Trophoblast cell (in vitro differentiated cells and primary cell): Measurements from ENCODE around the gene NEMP1.

Experiments
- DNase-seq, 2 donors: peaks; one replicate each; pipeline ENCODE4 v3.0.0-alpha.2; 2016
- H2AFZ ChIP-seq: 2 replicates; pipeline ENCODE4 v1.6.1; 2013; ENCODE audit warnings: low read length, moderate library complexity, mild to moderate bottlenecking; ENCODE audit not compliant: insufficient read depth, poor library complexity
- H2AK5ac ChIP-seq: 2 replicates; pipeline ENCODE4 v1.6.1; 2013; ENCODE audit warnings: mild to moderate bottlenecking, low read length
- H2BK120ac ChIP-seq: 2 replicates; pipeline ENCODE4 v1.6.1; 2013; ENCODE audit warnings: low read length, mild to moderate bottlenecking, moderate library complexity; ENCODE audit not compliant: insufficient read depth, poor library complexity
- H2BK12ac ChIP-seq: 2 replicates; pipeline ENCODE4 v1.6.1; 2013; ENCODE audit warnings: mild to moderate bottlenecking, low read length, moderate library complexity
- H2BK5ac ChIP-seq: 2 replicates; pipeline ENCODE4 v1.6.1; 2013; ENCODE audit warnings: low read length, low read depth, moderate library complexity, mild to moderate bottlenecking; ENCODE audit not compliant: poor library complexity
- H3K14ac ChIP-seq: 2 replicates; pipeline ENCODE4 v1.6.1; 2013; ENCODE audit warnings: mild to moderate bottlenecking, low read length
- H3K18ac ChIP-seq: 2 replicates; pipeline ENCODE4 v1.6.1; 2013; ENCODE audit warnings: mild to moderate bottlenecking, low read length
- H3K23ac ChIP-seq: 2 replicates; pipeline ENCODE4 v1.6.1; 2013; ENCODE audit warnings: low read length
- H3K27ac ChIP-seq: 2 replicates; pipeline ENCODE4 v1.5.1; 2013; ENCODE audit warnings: low read depth, mild to moderate bottlenecking, inconsistent platforms, low read length, moderate library complexity
- H3K27me3 ChIP-seq: 2 replicates; pipeline ENCODE4 v1.6.1; 2013; ENCODE audit warnings: inconsistent platforms, mild to moderate bottlenecking, low read length, moderate library complexity; ENCODE audit not compliant: insufficient read depth
- H3K36me3 ChIP-seq, 2 experiments: 1 replicate in 1 of 2; 2 replicates in 1 of 2; pipeline ENCODE4 v1.6.1; 2013; ENCODE audit warnings: low read length in 2 of 2, mild to moderate bottlenecking in 2 of 2, moderate library complexity in 1 of 2; ENCODE audit not compliant: insufficient read depth in 2 of 2, control insufficient read depth in 1 of 2
- H3K4ac ChIP-seq: 2 replicates; pipeline ENCODE4 v1.6.1; 2013; ENCODE audit warnings: low read depth, mild to moderate bottlenecking, low read length, moderate library complexity
- H3K4me1 ChIP-seq, 2 experiments: 1 replicate in 1 of 2; 2 replicates in 1 of 2; pipeline ENCODE4 v1.6.1; 2013; ENCODE audit warnings: low read length in 2 of 2, mild to moderate bottlenecking in 2 of 2, moderate library complexity in 1 of 2; ENCODE audit not compliant: insufficient read depth in 2 of 2, control insufficient read depth in 1 of 2
- H3K4me2 ChIP-seq: 2 replicates; pipeline ENCODE4 v1.6.1; 2013; ENCODE audit warnings: inconsistent platforms, mild to moderate bottlenecking, low read length, moderate library complexity
- H3K4me3 ChIP-seq: 2 replicates; pipeline ENCODE4 v1.5.1; 2013; ENCODE audit warnings: mild to moderate bottlenecking, low read depth, low read length, inconsistent platforms
- H3K79me1 ChIP-seq: one replicate; pipeline ENCODE4 v1.6.1; 2013; ENCODE audit warnings: low read length
- H3K79me2 ChIP-seq: 2 replicates; pipeline ENCODE4 v1.6.1; 2013; ENCODE audit warnings: low read length, mild to moderate bottlenecking; ENCODE audit not compliant: control insufficient read depth, insufficient read depth, poor library complexity
- H3K9ac ChIP-seq: 2 replicates; pipeline ENCODE4 v1.6.1; 2013; ENCODE audit warnings: mild to moderate bottlenecking, low read length
- H3K9me3 ChIP-seq: 2 replicates; pipeline ENCODE4 v1.6.1; 2013; ENCODE audit warnings: low read depth, mild to moderate bottlenecking, control low read depth, inconsistent platforms, low read length; ENCODE audit not compliant: insufficient read depth
- H4K12ac ChIP-seq: 2 replicates; pipeline ENCODE4 v1.6.1; 2013; ENCODE audit warnings: low read depth, mild to moderate bottlenecking, low read length, moderate library complexity
- H4K8ac ChIP-seq: 2 replicates; pipeline ENCODE4 v1.6.1; 2013; ENCODE audit warnings: low read depth, mild to moderate bottlenecking, low read length, moderate library complexity
- H4K91ac ChIP-seq: one replicate; pipeline ENCODE4 v1.6.1; 2013; ENCODE audit warnings: low read depth, mild to moderate bottlenecking, low read length, moderate library complexity
- WGBS: extraction: QIAGEN DNeasy Blood & Tissue Kit; methylation state at CpG from one replicate; pipeline ENCODE4 v1.1.7; 2013; ENCODE audit warnings: missing lambda C conversion rate; ENCODE audit not compliant: insufficient read length, insufficient coverage; ENCODE audit errors: extremely low coverage; 5-methylcytosine and 5-hydroxymethylcytosine counted together

Gene NEMP1

GRCh38 chr12:57089271-57090245 lies 11.0 kb upstream of the NEMP1 start:
- H3K27me3 ChIP-seq: no peaks in the 10 kb centered on the region
- peaks cover 33 to 34% of the 10 kb centered on the region in 2 experiments for H3K36me3 ChIP-seq
- no peaks in the 10 kb centered on the region for H3K9me3 ChIP-seq
- peak overlapping the region; percentile 88 for H2BK5ac ChIP-seq
- WGBS: no CpG with 5 or more reads among the region's 45 CpGs
- H2BK12ac ChIP-seq: peak overlapping the region; percentile 37
- H4K8ac ChIP-seq: peak overlapping the region; percentile 70
- H4K12ac ChIP-seq: peak overlapping the region; percentile 82
- peaks cover 31% of the 10 kb centered on the region for H3K79me1 ChIP-seq
- peak overlapping the region; percentile 74 for H3K4me2 ChIP-seq
- no peak overlapping the region for H3K23ac ChIP-seq
- H2AFZ ChIP-seq: peak overlapping the region; percentile 32
- peak overlapping the region; percentile 83 for H3K9ac ChIP-seq
- H3K27ac ChIP-seq: peak overlapping the region; percentile 92
- H3K79me2 ChIP-seq: peaks cover 27% of the 10 kb centered on the region
- H3K4me1 ChIP-seq: peaks cover 24 to 28% of the 10 kb centered on the region in 2 experiments
- peak overlapping the region; percentile 95 for H3K14ac ChIP-seq
- H2BK120ac ChIP-seq: peak overlapping the region; percentile 78
- H3K4me3 ChIP-seq: peak overlapping the region; percentile 82
- H4K91ac ChIP-seq: peak overlapping the region; percentile 86
- H2AK5ac ChIP-seq: peak overlapping the region; percentile 97
- peak overlapping the region; percentile 97 for H3K18ac ChIP-seq
- peak overlapping the region; percentile 99 for H3K4ac ChIP-seq
- DNase-seq: peak; percentile 58 to 69

GRCh38 chr12:57088354-57089270 lies 10.0 kb upstream of the NEMP1 start, which contains the start of gene NAB2:
NAB2 (plus strand) TSS chr12:57089114; CDS start chr12:57089272, 158 bp downstream.
- H3K9ac ChIP-seq: peak within 1 kb of the TSS; percentile 83
- peak within 1 kb of the TSS; percentile 97 for H2AK5ac ChIP-seq
- H4K8ac ChIP-seq: peak within 1 kb of the TSS; percentile 91
- H3K79me1 ChIP-seq: peaks cover 26% of the 10 kb centered on the region
- peak within 1 kb of the TSS; percentile 91 for H4K12ac ChIP-seq
- H3K4me2 ChIP-seq: peak within 1 kb of the TSS; percentile 74
- peak within 1 kb of the TSS; percentile 82 for H3K4me3 ChIP-seq
- peak; percentile 88 to 90 for DNase-seq
- WGBS: no CpG with 5 or more reads among the region's 91 CpGs
- H2AFZ ChIP-seq: peak within 1 kb of the TSS; percentile 60
- H3K79me2 ChIP-seq: peaks cover 27% of the 10 kb centered on the region
- peak within 1 kb of the TSS; percentile 99 for H3K4ac ChIP-seq
- peak within 1 kb of the TSS; percentile 96 for H3K27ac ChIP-seq
- H4K91ac ChIP-seq: peak within 1 kb of the TSS; percentile 96
- H3K36me3 ChIP-seq: peaks cover 29 to 30% of the 10 kb centered on the region in 2 experiments
- H3K23ac ChIP-seq: no peak within 1 kb of the TSS
- H2BK12ac ChIP-seq: peak within 1 kb of the TSS; percentile 62
- H3K14ac ChIP-seq: peak within 1 kb of the TSS; percentile 95
- no peaks in the 10 kb centered on the region for H3K27me3 ChIP-seq
- peak within 1 kb of the TSS; percentile 94 for H2BK5ac ChIP-seq
- peaks cover 20 to 21% of the 10 kb centered on the region in 2 experiments for H3K4me1 ChIP-seq
- peak within 1 kb of the TSS; percentile 97 for H3K18ac ChIP-seq
- H2BK120ac ChIP-seq: peak within 1 kb of the TSS; percentile 78
- H3K9me3 ChIP-seq: no peaks in the 10 kb centered on the region

DNA sequence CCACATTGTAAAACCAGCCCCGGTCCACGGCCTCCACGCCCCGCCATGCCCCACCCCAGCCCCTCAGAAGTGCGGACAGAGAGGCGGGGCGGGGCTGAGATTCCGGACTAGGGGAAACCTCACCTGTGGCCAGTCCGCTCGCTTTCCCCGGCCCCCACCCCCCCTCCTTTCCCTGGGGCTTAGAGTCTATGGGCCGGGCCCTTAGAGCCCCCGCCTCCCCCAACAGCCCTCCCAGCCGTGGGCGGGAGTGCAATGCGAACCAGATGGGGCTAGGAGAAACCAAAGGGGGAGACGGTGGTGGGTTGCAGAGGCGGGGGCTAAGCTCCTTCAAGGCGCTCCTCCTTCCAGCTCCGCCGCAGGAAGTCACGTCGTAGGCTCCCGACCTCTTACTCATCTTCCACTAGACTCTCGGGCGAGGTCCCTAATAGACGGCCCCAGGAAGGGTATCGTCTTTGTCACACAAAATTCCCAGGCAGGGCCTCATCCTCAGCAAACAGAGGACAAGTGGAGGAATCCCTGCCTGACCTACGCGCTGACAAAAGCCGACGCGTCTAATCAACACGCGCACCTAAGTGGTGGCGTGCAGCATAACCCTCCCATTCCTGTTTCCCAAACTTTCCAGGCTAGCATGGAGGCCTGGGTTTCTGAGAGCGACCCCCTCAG lies 9.2 kb upstream of the NEMP1 start:
- Histone ChIP-seq H3K18ac (peak overlapping the region; percentile 97), H2AFZ (peak overlapping the region; percentile 85), H3K4me1 (peaks cover 15 to 16% of the 10 kb centered on the region in 2 experiments), H3K27ac (peak overlapping the region; percentile 96), H4K91ac (peak overlapping the region; percentile 97), H2AK5ac (peak overlapping the region; percentile 89), H3K14ac (peak overlapping the region; percentile 94), H3K79me2 (peaks cover 27% of the 10 kb centered on the region), H2BK12ac (peak overlapping the region; percentile 62), H2BK120ac (peak overlapping the region; percentile 94), H4K8ac (peak overlapping the region; percentile 94), H3K23ac (no peak overlapping the region), H4K12ac (peak overlapping the region; percentile 97), H3K4me2 (peak overlapping the region; percentile 60), H3K4ac (peak overlapping the region; percentile 96), H2BK5ac (peak overlapping the region; percentile 97), H3K4me3 (peak overlapping the region; percentile 71), H3K9me3 (no peaks in the 10 kb centered on the region), H3K9ac (peak overlapping the region; percentile 55), H3K27me3 (no peaks in the 10 kb centered on the region), H3K79me1 (peaks cover 23% of the 10 kb centered on the region), H3K36me3 (peaks cover 22 to 23% of the 10 kb centered on the region in 2 experiments)
- no CpG with 5 or more reads among the region's 37 CpGs for WGBS
- DNase-seq: peak; percentile 72 to 79
